GM23338 (cell line): ENCODE results near the gene TIMP3. TPM values are rescaled to one million over a fixed set of nuclear protein-coding genes. Genes with fewer than 3 reads are reported as not detected.

Experiments
- ATAC-seq: fragments of 200-7000 bp; cut with Tn5 transposase; 3 replicates; pipeline ENCODE4 v1.9.1; 2020
- DNase-seq: peaks from one replicate; pipeline ENCODE4 v3.0.0-alpha.2; 2015; ENCODE audit warnings: low spot score
- H2AFZ ChIP-seq: fragments of 200-600 bp; sonication (generic); 2 replicates; pipeline ENCODE4 v1.8.0; 2016; ENCODE audit warnings: antibody characterized with exemption, mild to moderate bottlenecking, moderate library complexity
- H3F3A ChIP-seq: fragments of 200-600 bp; sonication (generic); replicated peaks from 2 replicates; pipeline ENCODE4 v1.8.0; 2017; ENCODE audit warnings: antibody characterized with exemption, mixed run types, low read depth
- H3K27ac ChIP-seq: fragments of 200-600 bp; sonication (generic); 2 replicates; pipeline ENCODE4 v1.6.1; 2016; ENCODE audit warnings: low read depth
- H3K27me3 ChIP-seq: fragments of 200-600 bp; sonication (generic); 2 replicates; pipeline ENCODE4 v1.8.0; 2016; ENCODE audit warnings: mild to moderate bottlenecking, mixed run types, moderate library complexity; ENCODE audit not compliant: insufficient read depth
- H3K36me3 ChIP-seq: fragments of 200-600 bp; sonication (generic); 2 replicates; pipeline ENCODE4 v1.8.0; 2016; ENCODE audit warnings: mild to moderate bottlenecking; ENCODE audit not compliant: insufficient read depth
- H3K4me1 ChIP-seq: fragments of 200-600 bp; sonication (generic); 2 replicates; pipeline ENCODE4 v1.8.0; 2016; ENCODE audit warnings: mild to moderate bottlenecking, moderate library complexity; ENCODE audit not compliant: insufficient read depth
- H3K4me2 ChIP-seq: fragments of 200-600 bp; sonication (generic); 2 replicates; pipeline ENCODE4 v1.7.1; 2017; ENCODE audit warnings: mixed run types
- H3K4me3 ChIP-seq: fragments of 200-600 bp; sonication (generic); 2 replicates; pipeline ENCODE4 v1.6.1; 2016; ENCODE audit warnings: mixed run types
- H3K79me2 ChIP-seq: fragments of 200-600 bp; sonication (generic); replicated peaks from 2 replicates; pipeline ENCODE4 v1.8.0; 2017; ENCODE audit warnings: mild to moderate bottlenecking; ENCODE audit not compliant: insufficient read depth
- H3K9me2 ChIP-seq: fragments of 200-600 bp; sonication (generic); 2 replicates; pipeline ENCODE4 v1.8.0; 2017; ENCODE audit not compliant: insufficient read depth
- H4K20me1 ChIP-seq: fragments of 200-600 bp; sonication (generic); replicated peaks from 2 replicates; pipeline ENCODE4 v1.8.0; 2017; ENCODE audit warnings: mild to moderate bottlenecking; ENCODE audit not compliant: insufficient read depth
- H3K27ac Mint-ChIP-seq: 2 replicates; pipeline ENCODE4 v1.8.0; 2020; ENCODE audit warnings: inconsistent platforms, mild to moderate bottlenecking, moderate library complexity, mixed read lengths
- H3K27me3 Mint-ChIP-seq: 3 replicates; pipeline ENCODE4 v1.8.0; 2022; ENCODE audit warnings: low read depth, mild to moderate bottlenecking, moderate library complexity, mixed read lengths, inconsistent platforms; ENCODE audit not compliant: insufficient read depth, poor library complexity
- H3K36me3 Mint-ChIP-seq: 3 replicates; pipeline ENCODE4 v1.8.0; 2021; ENCODE audit warnings: low read depth, mild to moderate bottlenecking, inconsistent platforms, moderate library complexity, mixed read lengths
- H3K4me1 Mint-ChIP-seq: 3 replicates; pipeline ENCODE4 v1.8.0; 2020; ENCODE audit warnings: mild to moderate bottlenecking, inconsistent platforms, mixed read lengths
- H3K4me3 Mint-ChIP-seq: 3 replicates; pipeline ENCODE4 v1.8.0; 2021; ENCODE audit warnings: moderate library complexity, mild to moderate bottlenecking, inconsistent platforms, mixed read lengths
- H3K9me3 Mint-ChIP-seq: 3 replicates; pipeline ENCODE4 v1.8.0; 2020; ENCODE audit warnings: moderate library complexity, mild to moderate bottlenecking, inconsistent platforms, mixed read lengths
- CREB1 ChIP-seq: fragments of 250-450 bp; sonication (Bioruptor Pico); IDR thresholded peaks from 2 replicates; pipeline ENCODE4 v1.5.0; 2020; ENCODE audit warnings: low read depth, mild to moderate bottlenecking, moderate library complexity
- CTCF ChIP-seq, 2 experiments: fragments of 200-600 bp in 1 of 2; sonication (generic) in 1 of 2; conservative IDR thresholded peaks; 2 replicates each; pipeline versions ENCODE4 v1.5.1 to v1.6.1; 2016 to 2017; ENCODE audit warnings: antibody characterized with exemption in 2 of 2, low read depth in 2 of 2, mild to moderate bottlenecking in 2 of 2, moderate library complexity in 1 of 2
- ETS1 ChIP-seq: IDR thresholded peaks from 2 replicates; pipeline ENCODE4 v1.6.1; 2016; ENCODE audit warnings: antibody characterized with exemption
- EZH2 ChIP-seq: fragments of 200-600 bp; sonication (generic); IDR thresholded peaks from one replicate; pipeline ENCODE4 v1.8.0; 2017; ENCODE audit warnings: antibody characterized with exemption, mild to moderate bottlenecking, low read depth; ENCODE audit not compliant: unreplicated experiment
- EZH2phosphoT487 ChIP-seq: fragments of 200-600 bp; sonication (generic); IDR thresholded peaks from one replicate; pipeline ENCODE4 v1.8.1; 2018; ENCODE audit warnings: antibody characterized with exemption; ENCODE audit not compliant: unreplicated experiment
- JUNB ChIP-seq: IDR thresholded peaks from one replicate; pipeline ENCODE4 v1.6.1; 2016; ENCODE audit warnings: antibody characterized with exemption; ENCODE audit not compliant: unreplicated experiment
- NANOG ChIP-seq: IDR thresholded peaks from 2 replicates; pipeline ENCODE4 v1.6.1; 2016; ENCODE audit warnings: antibody characterized with exemption, borderline replicate concordance
- POLR2AphosphoS5 ChIP-seq: IDR thresholded peaks from 2 replicates; pipeline ENCODE4 v1.6.1; 2016; ENCODE audit warnings: antibody characterized with exemption, low read depth
- REST ChIP-seq: IDR thresholded peaks from one replicate; pipeline ENCODE4 v1.6.1; 2018; ENCODE audit warnings: antibody characterized with exemption; ENCODE audit not compliant: unreplicated experiment
- STAT1 ChIP-seq: IDR thresholded peaks from one replicate; pipeline ENCODE4 v1.6.1; 2016; ENCODE audit warnings: antibody characterized with exemption; ENCODE audit not compliant: unreplicated experiment
- ZNF114 ChIP-seq: fragments of 250-450 bp; sonication (Bioruptor Pico); IDR thresholded peaks from 2 replicates; pipeline ENCODE4 v1.5.0; 2020; ENCODE audit warnings: mild to moderate bottlenecking, moderate library complexity
- ZNF331 ChIP-seq: fragments of 250-450 bp; sonication (Bioruptor Pico); IDR thresholded peaks from 2 replicates; pipeline ENCODE4 v1.5.0; 2020; ENCODE audit warnings: low read depth, mild to moderate bottlenecking, moderate library complexity
- ZNF462 ChIP-seq: fragments of 250-450 bp; sonication (Bioruptor Pico); IDR thresholded peaks from 2 replicates; pipeline ENCODE4 v1.5.0; 2020; ENCODE audit warnings: mild to moderate bottlenecking, moderate library complexity
- long read RNA-seq: library from polyadenylated mRNA; unstranded; transcript quantifications from one replicate; pipeline ENCODE4 v2.0.0, GENCODE V29; 2020; ENCODE audit not compliant: unreplicated experiment
- polyA plus RNA-seq: library from polyadenylated mRNA; unstranded; fragments of >200 nt; fragmentation: Nextera tagmentation; extraction: Ambion mirVana; gene quantifications from 2 replicates; pipeline ENCODE4 v1.2.1, GENCODE V29; 2016
- total RNA-seq: library from RNA; depleted of rRNA; stranded (reverse); fragments of >200 nt; shearing (Covaris generic); gene quantifications from 2 replicates; pipeline ENCODE4 v1.2.3, GENCODE V29; 2014; rRNA removed

The TIMP3 gene
- total RNA-seq, result 1.4 and 1.9 TPM in 2 replicates
- polyA plus RNA-seq, result 3.5 and 4.3 TPM in 2 replicates
- long read RNA-seq, full-length matches to known transcripts, result 3 of 4 reads
- long read RNA-seq, partial matches to known transcripts, result 0 of 4 reads
- long read RNA-seq, other reads (novel, unspliced or antisense), result 1 of 4 reads

GRCh38 chr22:32801537-32802236, at the start of gene TIMP3:
Gene TIMP3, plus strand, starts transcription at chr22:32801705. Its CDS starts 297 bp downstream, at chr22:32802002.
- peak within 1 kb of the TSS; percentile 72 for H3K4me3 ChIP-seq
- TF ChIP-seq CREB1 (CRISPR knock-in tag) (0 out of 2 replicates have a peak, but pooled peaks have one; percentile 7), NANOG (no peak), EZH2phosphoT487 (no peak), ZNF331 (CRISPR knock-in tag) (no peak), CTCF (conservative IDR thresholded peaks at IDR 0.05; ENCODE audit: low read depth in 2 of 2) (no peak), ZNF114 (CRISPR knock-in tag) (no peak), POLR2AphosphoS5 (peak; percentile 85), ETS1 (no peak), STAT1 (no peak), ZNF462 (CRISPR knock-in tag) (no peak), REST (no peak), EZH2 (no peak), JUNB (no peak)

More at GRCh38 chr22:32801537-32802236, at the start of gene TIMP3:
- Histone ChIP-seq H3K79me2 (no peaks in the 10 kb centered on the region; the same call in 1 of the 2 replicates), H3K36me3 (no peaks in the 10 kb centered on the region), H2AFZ (no peak within 1 kb of the TSS), H4K20me1 (peaks cover 34% of the 10 kb centered on the region), H3K4me2 (peak within 1 kb of the TSS; percentile 93), H3F3A (no peaks in the 10 kb centered on the region), H3K4me1 (peaks cover 31% of the 10 kb centered on the region), H3K27ac (no peak within 1 kb of the TSS), H3K27me3 (peaks cover 35% of the 10 kb centered on the region), H3K9me2 (no peaks in the 10 kb centered on the region)
- no peak within 1 kb of the TSS for H3K27ac Mint-ChIP-seq
- H3K4me1 Mint-ChIP-seq, result peaks cover 45% of the 10 kb centered on the region
- H3K36me3 Mint-ChIP-seq, result no peaks in the 10 kb centered on the region
- ATAC-seq, result peak; percentile 84
- H3K27me3 Mint-ChIP-seq, result peaks cover 41% of the 10 kb centered on the region
- H3K9me3 Mint-ChIP-seq, result no peaks in the 10 kb centered on the region
- DNase-seq, result peak; percentile 90
- H3K4me3 Mint-ChIP-seq, result peak within 1 kb of the TSS; percentile 75
